DND-41 (cell line): ENCODE data around the gene TMEM9B.

Experiments used
- CTCF ChIP-seq: IDR thresholded peaks from 2 replicates; pipeline ENCODE4 v1.5.1; 2012; ENCODE audit warnings: borderline replicate concordance, low read length, moderate library complexity, mild to moderate bottlenecking; ENCODE audit not compliant: poor library complexity, severe bottlenecking; ENCODE audit errors: extremely low read depth
- EZH2 ChIP-seq: IDR thresholded peaks from 3 replicates; pipeline ENCODE4 v1.6.1; 2012; ENCODE audit warnings: borderline replicate concordance, low read depth, mild to moderate bottlenecking, moderate library complexity, low read length, inconsistent platforms; ENCODE audit not compliant: severe bottlenecking

- TF ChIP-seq CTCF (no peak), EZH2 (no peak)
These were observed 16.2 kb upstream of the TMEM9B start for GRCh38 chr11:8980485-8980884.
